Tibial artery (tissue), 4 donors: ENCODE results near the gene CTPS1.

Experiments used
- DNase-seq, 2 donors: peaks; one replicate each; pipeline ENCODE4 v3.0.0-alpha.2; 2019
- H3K27ac ChIP-seq, 2 donors: fragments of 200-600 bp; sonication (generic) in 1 of 2; 1 replicate in 1 of 2; 2 replicates in 1 of 2; pipeline ENCODE4 v1.5.1; 2018 to 2019; ENCODE audit warnings: mild to moderate bottlenecking in 1 of 2
- H3K27me3 ChIP-seq, 2 donors: fragments of 200-600 bp; sonication (generic) in 1 of 2; one replicate each; pipeline versions ENCODE4 v1.5.1 to v1.6.0; 2016 to 2019
- H3K36me3 ChIP-seq, 3 donors: fragments of 200-600 bp; sonication (generic) in 2 of 3; one replicate each; pipeline ENCODE4 v1.5.1; 2016 to 2019; ENCODE audit warnings: mild to moderate bottlenecking in 2 of 3
- H3K4me1 ChIP-seq, 4 donors: fragments of 200-600 bp; sonication (generic) in 2 of 4; 1 replicate in 3 of 4; 2 replicates in 1 of 4; pipeline ENCODE4 v1.5.1; 2016 to 2019
- H3K4me3 ChIP-seq, 2 donors: fragments of 200-600 bp; sonication (generic) in 1 of 2; 1 replicate in 1 of 2; 2 replicates in 1 of 2; pipeline ENCODE4 v1.5.1; 2018 to 2019; ENCODE audit warnings: mild to moderate bottlenecking in 2 of 2
- H3K9me3 ChIP-seq, 3 donors: fragments of 200-600 bp; sonication (generic) in 1 of 3; one replicate each; pipeline ENCODE4 v1.5.1; 2016 to 2019
- CTCF ChIP-seq, 2 experiments: fragments of 200-600 bp in 1 of 2; fragments of 450-650 bp in 1 of 2; IDR thresholded peaks; one replicate each; pipeline ENCODE4 v1.5.1; 2017 to 2019; ENCODE audit warnings: antibody characterized with exemption in 2 of 2, mild to moderate bottlenecking in 1 of 2, moderate library complexity in 1 of 2
- intact Hi-C: fragments of 100-400 bp; cut with DNase I; formaldehyde crosslinking; loops from one replicate; pipeline ENCODE4 v1.15.0; 2023; ENCODE audit warnings: low total_unique reads

Gene CTPS1

GRCh38 chr1:40955266-40955665 is 24.2 kb upstream of the CTPS1 start:
- Histone ChIP-seq H3K4me1 (peaks cover 0 to 7% (median 3%) of the 10 kb centered on the region in 4 donors), H3K9me3 (no peaks in the 10 kb centered on the region), H3K27ac (no peak overlapping the region), H3K27me3 (no peaks in the 10 kb centered on the region), H3K36me3 (no peaks in the 10 kb centered on the region), H3K4me3 (no peak overlapping the region)
- DNase-seq = peak in 1 of 2 donors; percentile 23
- TF ChIP-seq CTCF (IDR thresholded peaks at IDR 0.05) = no peak
- intact Hi-C loops = loop anchor here (10.0 kb wide), 2 partner anchors 180 to 330 kb away; no protein-coding TSS in a partner anchor

GRCh38 chr1:40956407-40956806 is 23.1 kb upstream of the CTPS1 start:
- no peak overlapping the region for H3K27ac ChIP-seq
- H3K27me3 ChIP-seq = no peaks in the 10 kb centered on the region
- TF ChIP-seq CTCF (IDR thresholded peaks at IDR 0.05) = no peak
- peaks cover 0 to 7% (median 3%) of the 10 kb centered on the region in 4 donors for H3K4me1 ChIP-seq
- no peak overlapping the region for H3K4me3 ChIP-seq
- intact Hi-C loops = loop anchor here (10.0 kb wide), 2 partner anchors 182 to 332 kb away; no protein-coding TSS in a partner anchor
- no peaks in the 10 kb centered on the region for H3K36me3 ChIP-seq
- no peak for DNase-seq
- no peaks in the 10 kb centered on the region for H3K9me3 ChIP-seq

GRCh38 chr1:40958210-40958609 is 21.3 kb upstream of the CTPS1 start:
- Histone ChIP-seq H3K4me3 (no peak overlapping the region), H3K9me3 (no peaks in the 10 kb centered on the region), H3K4me1 (no peaks in the 10 kb centered on the region), H3K27ac (no peak overlapping the region), H3K27me3 (no peaks in the 10 kb centered on the region), H3K36me3 (no peaks in the 10 kb centered on the region)
- intact Hi-C loops = loop anchor here (10.0 kb wide), 2 partner anchors 183 to 333 kb away; no protein-coding TSS in a partner anchor
- no peak for TF ChIP-seq CTCF (IDR thresholded peaks at IDR 0.05)
- DNase-seq = no peak

GRCh38 chr1:40965531-40965930 is 14.0 kb upstream of the CTPS1 start:
- no peak for TF ChIP-seq CTCF (IDR thresholded peaks at IDR 0.05)
- H3K27me3 ChIP-seq = no peaks in the 10 kb centered on the region
- no peaks in the 10 kb centered on the region for H3K36me3 ChIP-seq
- intact Hi-C loops = no loop called here
- peaks cover 0 to 20% (median 8%) of the 10 kb centered on the region in 4 donors for H3K4me1 ChIP-seq
- no peak overlapping the region for H3K4me3 ChIP-seq
- peak overlapping the region in 1 of 2 donors; percentile 17 for H3K27ac ChIP-seq
- DNase-seq = peak in 1 of 2 donors; percentile 55
- no peaks in the 10 kb centered on the region for H3K9me3 ChIP-seq

GRCh38 chr1:40966417-40966816 is 13.1 kb upstream of the CTPS1 start:
- H3K9me3 ChIP-seq = no peaks in the 10 kb centered on the region
- no peaks in the 10 kb centered on the region for H3K36me3 ChIP-seq
- TF ChIP-seq CTCF (IDR thresholded peaks at IDR 0.05) = no peak
- H3K27me3 ChIP-seq = no peaks in the 10 kb centered on the region
- no peak for DNase-seq
- H3K4me1 ChIP-seq = peaks cover 0 to 20% (median 8%) of the 10 kb centered on the region in 4 donors
- intact Hi-C loops = no loop called here
- no peak overlapping the region for H3K4me3 ChIP-seq
- peak overlapping the region in 1 of 2 donors; percentile 17 for H3K27ac ChIP-seq

- H3K27me3 ChIP-seq = no peaks in the 10 kb centered on the region
- no peak for TF ChIP-seq CTCF (IDR thresholded peaks at IDR 0.05)
- no peak overlapping the region for H3K4me3 ChIP-seq
- intact Hi-C loops = no loop called here
- no peaks in the 10 kb centered on the region for H3K9me3 ChIP-seq
- H3K27ac ChIP-seq = no peak overlapping the region
- H3K36me3 ChIP-seq = no peaks in the 10 kb centered on the region
- no peak for DNase-seq
- H3K4me1 ChIP-seq = peaks cover 0 to 20% (median 8%) of the 10 kb centered on the region in 4 donors
Measured at GRCh38 chr1:40969445-40969844, 10.1 kb upstream of the CTPS1 start.
